Heart right ventricle (tissue), 16 donors: ENCODE data around the gene ETS1. TPM values are rescaled to one million over a fixed set of nuclear protein-coding genes. Genes with fewer than 3 reads are reported as not detected.

Experiments
- ATAC-seq, 8 donors: fragments of 200-7000 bp; cut with Tn5 transposase; one replicate each; pipeline ENCODE4 v1.9.1; 2020; ENCODE audit warnings: mild to moderate bottlenecking in 8 of 8, moderate library complexity in 8 of 8, moderate number of reproducible peaks in 1 of 8
- DNase-seq, 2 donors: peaks; one replicate each; pipeline ENCODE4 v3.0.0-alpha.2; 2020
- H3K27ac ChIP-seq, 10 donors: fragments of 200-600 bp; sonication (generic) in 2 of 10; one replicate each; pipeline versions ENCODE4 v1.5.0 to v1.8.0; 2020 to 2022; ENCODE audit warnings: mild to moderate bottlenecking in 3 of 10
- H3K27me3 ChIP-seq, 7 donors: fragments of 200-600 bp; one replicate each; pipeline ENCODE4 v1.8.0; 2021 to 2022; ENCODE audit warnings: mild to moderate bottlenecking in 2 of 7
- H3K36me3 ChIP-seq, 9 donors: fragments of 200-600 bp; sonication (generic) in 1 of 9; one replicate each; pipeline versions ENCODE4 v1.5.0 to v1.8.0; 2020 to 2022; ENCODE audit warnings: mild to moderate bottlenecking in 2 of 9
- H3K4me1 ChIP-seq, 9 donors: fragments of 200-600 bp; sonication (generic) in 1 of 9; one replicate each; pipeline versions ENCODE4 v1.5.0 to v1.8.0; 2020 to 2022; ENCODE audit warnings: mild to moderate bottlenecking in 4 of 9
- H3K4me3 ChIP-seq, 10 donors: fragments of 200-600 bp; sonication (generic) in 2 of 10; one replicate each; pipeline versions ENCODE4 v1.5.0 to v1.8.0; 2020 to 2022; ENCODE audit warnings: mild to moderate bottlenecking in 7 of 10, moderate library complexity in 2 of 10
- H3K9me3 ChIP-seq, 11 donors: fragments of 200-600 bp in 10 of 11; sonication (generic) in 2 of 11; one replicate each; pipeline versions ENCODE4 v1.5.0 to v1.8.0; 2013 to 2022; ENCODE audit warnings: mild to moderate bottlenecking in 2 of 11, control low read depth in 1 of 11, moderate library complexity in 1 of 11
- CTCF ChIP-seq, 9 donors: fragments of 200-600 bp; sonication (generic) in 2 of 9; IDR thresholded peaks; one replicate each; pipeline versions ENCODE4 v1.5.0 to v1.8.0; 2021 to 2022; ENCODE audit warnings: antibody characterized with exemption in 9 of 9, mild to moderate bottlenecking in 5 of 9, moderate library complexity in 1 of 9
- whole genome bisulfite sequencing, 2 donors: extraction: QIAGEN DNeasy Blood & Tissue Kit; methylation state at CpG; one replicate each; pipeline ENCODE4 v1.1.7; 2013; ENCODE audit warnings: inconsistent platforms in 1 of 2; 5-methylcytosine and 5-hydroxymethylcytosine counted together
- intact Hi-C, 10 donors: fragments of 100-400 bp; cut with DNase I; formaldehyde crosslinking; loops; one replicate each; pipeline versions ENCODE4 v1.11.1 to v1.14.2; 2022
- polyA plus RNA-seq, 2 donors: library from polyadenylated mRNA; stranded (reverse); fragments of 200-250 nt; gene quantifications; one replicate each; pipeline ENCODE4 v1.2.3, GENCODE V29; 2013
- total RNA-seq, 10 donors: library from RNA; stranded (reverse); fragmentation: NEBNext Ultra II Directional in 3 of 10; extraction: Animal tissue kit (Norgen Biotek cat#: 25700) in 3 of 10; gene quantifications; one replicate each; pipeline versions ENCODE4 v1.2.1 to v1.2.4, GENCODE V29; 2021 to 2023
- donor health status: Arrhythmogenic right ventricular cardiomyopathy.
- donor health status: ischemic (EF 13 %, LVEDD 7.1; RV severe dilation, severe dysfunction).
- donor health status: healthy with polysubstance abuse.
- donor health status: DM: no; HTN: yes; CAD: no.
- donor health status: DM: no; HTN: no; CAD: no.
- donor health status: ischemic (EF 25% LVEDD 6.9; RV normal size, moderate dysfunction).
- donor health status: ischemic (EF 25% LVEDD 5.7; RV mildly dilated, moderate dysfunction).
- donor health status: healthy.
- donor health status: DM: yes; HTN: yes; CAD: no.
- donor health status: Ischemic cardiomyopathy.
- donor health status: ischemic (EF 35%, LVEDD 5.7; RV mildly dilated, moderate dysfunction).
- donor health status: nonischemic (EF 11% LVEDD 7.7; RV severe dilation, severe dysfunction).
- donor health status: DM: yes; HTN: yes; CAD: no.
- donor health status: PGD.
- donor health status: ischemic (EF 29% LVEDD 5.4; RV normal size, mild dysfunction).
- donor health status: nonischemic (EF 23%, LVEDD 6.1; RV moderate dilation, normal function).

The ETS1 gene
- total and polyA plus RNA-seq, 12 donors = 21.3 to 93.4 (median 50.7) TPM

GRCh38 chr11:128613300-128613995 lies 26.1 kb upstream of the ETS1 start:
- TF ChIP-seq CTCF (IDR thresholded peaks at IDR 0.05) = no peak
- H3K4me3 ChIP-seq = no peak overlapping the region

GRCh38 chr11:128610721-128611617 lies 23.6 kb upstream of the ETS1 start:
- Histone ChIP-seq H3K4me3 (peak overlapping the region in 1 of 10 donors; percentile 18), H3K9me3 (no peaks in the 10 kb centered on the region), H3K36me3 (no peaks in the 10 kb centered on the region), H3K27ac (peak overlapping the region in 8 of 10 donors; percentile 45 to 82 (median 66)), H3K4me1 (peaks cover 0 to 55% (median 34%) of the 10 kb centered on the region in 9 donors), H3K27me3 (no peaks in the 10 kb centered on the region)
- 44 to 47% methylated on average over 18 of the region's 18 CpGs for WGBS, 2 donors
- ATAC-seq (peak; percentile 36 to 86 (median 66)), DNase-seq (peak in 1 of 2 donors; percentile 63)
- intact Hi-C loops = loop anchor here in 1 of 10 donors (1.0 kb wide), 1 partner anchor 42 kb away; no protein-coding TSS in a partner anchor
- TF ChIP-seq CTCF (IDR thresholded peaks at IDR 0.05) = no peak

More at GRCh38 chr11:128613300-128613995, 26.1 kb upstream of the ETS1 start:
- intact Hi-C loops = no loop called here
- no peaks in the 10 kb centered on the region for H3K36me3 ChIP-seq
- H3K27ac ChIP-seq = no peak overlapping the region
- no peaks in the 10 kb centered on the region for H3K27me3 ChIP-seq
- H3K9me3 ChIP-seq = no peaks in the 10 kb centered on the region
- DNase-seq (no peak), ATAC-seq (no peak)
- peaks cover 0 to 63% (median 37%) of the 10 kb centered on the region in 9 donors for H3K4me1 ChIP-seq
- WGBS, 2 donors = 87 to 95% methylated on average over 8 of the region's 8 CpGs

- 76% methylated on average over 6 of the region's 6 CpGs for WGBS, 2 donors
- ATAC-seq (peak in 3 of 8 donors; percentile 25 to 55 (median 26)), DNase-seq (no peak)
- intact Hi-C loops = loop anchor here in 1 of 10 donors (1.0 kb wide), 1 partner anchor 40 kb away; no protein-coding TSS in a partner anchor
- no peak for TF ChIP-seq CTCF (IDR thresholded peaks at IDR 0.05)
- peaks cover 0 to 58% (median 40%) of the 10 kb centered on the region in 9 donors for H3K4me1 ChIP-seq
- no peaks in the 10 kb centered on the region for H3K9me3 ChIP-seq
- H3K27me3 ChIP-seq = no peaks in the 10 kb centered on the region
- peak overlapping the region in 6 of 10 donors; percentile 45 to 82 (median 70) for H3K27ac ChIP-seq
- H3K4me3 ChIP-seq = no peak overlapping the region
- H3K36me3 ChIP-seq = no peaks in the 10 kb centered on the region
These were observed 22.4 kb upstream of the ETS1 start for GRCh38 chr11:128609785-128610184.

- H3K4me1 ChIP-seq = peaks cover 0 to 67% (median 46%) of the 10 kb centered on the region in 9 donors
- DNase-seq (no peak), ATAC-seq (no peak)
- TF ChIP-seq CTCF (IDR thresholded peaks at IDR 0.05) = no peak
- H3K36me3 ChIP-seq = no peaks in the 10 kb centered on the region
- intact Hi-C loops = no loop called here
- peak overlapping the region in 3 of 10 donors; percentile 16 to 59 (median 50) for H3K27ac ChIP-seq
- H3K4me3 ChIP-seq = no peak overlapping the region
- H3K9me3 ChIP-seq = no peaks in the 10 kb centered on the region
- WGBS, 2 donors = 74 to 78% methylated on average over 10 of the region's 10 CpGs
- no peaks in the 10 kb centered on the region for H3K27me3 ChIP-seq
These were observed 21.5 kb upstream of the ETS1 start for GRCh38 chr11:128608746-128609407.
